Measurements from ENCODE around the gene ZBTB11.

- TF ChIP-seq USF2 (IDR thresholded peaks at IDR 0.05; ENCODE audit: borderline replicate concordance, low read depth, low read length): no peak
- TF ChIP-seq CTCF (IDR thresholded peaks at IDR 0.05 in 2 of 3, conservative IDR thresholded peaks at IDR 0.05 in 1 of 3; ENCODE audit: control insufficient read depth in 2 of 3, extremely low read depth in 1 of 3, insufficient read depth in 1 of 3, low read depth in 3 of 3, low read length in 3 of 3): no peak
- TF ChIP-seq JUND (IDR thresholded peaks at IDR 0.05; ENCODE audit: low read depth, low read length): no peak
- no peak for TF ChIP-seq RAD21 (IDR thresholded peaks at IDR 0.05; ENCODE audit: insufficient read depth, low read depth, low read length)
- TF ChIP-seq HDAC6 (IDR thresholded peaks at IDR 0.05; ENCODE audit: unreplicated experiment): no peak
- no peak for TF ChIP-seq TCF7 (IDR thresholded peaks at IDR 0.05; ENCODE audit: borderline replicate concordance)
Measured at GRCh38 chr3:101619734-101620133, 57.2 kb downstream of the ZBTB11 start.
